Right lobe of liver (tissue), 4 donors: ENCODE measurements around the gene PPARG.

Experiments used
- CTCF ChIP-seq, 4 donors: fragments of 200-600 bp in 3 of 4; fragments of 450-650 bp in 1 of 4; IDR thresholded peaks; one replicate each; pipeline versions ENCODE4 v1.5.1 to v1.8.0; 2016 to 2022; ENCODE audit warnings: antibody characterized with exemption in 4 of 4, mild to moderate bottlenecking in 2 of 4
- POLR2A ChIP-seq: fragments of 450-650 bp; IDR thresholded peaks from one replicate; pipeline ENCODE4 v1.6.1; 2017; ENCODE audit warnings: antibody characterized with exemption, mild to moderate bottlenecking
- donor health status: DM: no; HTN: no; CAD: no.
- donor health status: DM: no; HTN: no; CAD: no.
- donor health status: DM: no; HTN: yes; CAD: no.

- no peak for TF ChIP-seq CTCF (IDR thresholded peaks at IDR 0.05)
- TF ChIP-seq POLR2A = no peak
These were observed 105.8 kb downstream of the PPARG start for GRCh38 chr3:12394569-12395271.
